ENCODE data around the gene SKAP1. TPM values are rescaled to one million over a fixed set of nuclear protein-coding genes. Genes with fewer than 3 reads are reported as not detected.

Gene SKAP1
- total RNA-seq, 1 donor from 2014 or later, result 0.38 TPM

- intact Hi-C loops (cut with DNase I), result no loop called here
- no peak for DNase-seq (ENCODE audit: missing footprints)
- ATAC-seq, result no peak
Observed at GRCh38 chr17:48179071-48179945, 250.7 kb downstream of the SKAP1 start.

- intact Hi-C loops (cut with DNase I), result no loop called here
- no peak for DNase-seq (ENCODE audit: missing footprints)
- ATAC-seq, result no peak
Observed at GRCh38 chr17:48178317-48178716, 251.7 kb downstream of the SKAP1 start.

GRCh38 chr17:48177816-48178215, 252.2 kb downstream of the SKAP1 start:
- intact Hi-C loops (cut with DNase I), result no loop called here
- ATAC-seq (no peak), DNase-seq (ENCODE audit: missing footprints) (no peak)

- intact Hi-C loops (cut with DNase I), result no loop called here
- DNase-seq (ENCODE audit: missing footprints), result no peak
- no peak for ATAC-seq
Observed at GRCh38 chr17:48176471-48176855, 253.6 kb downstream of the SKAP1 start.

GRCh38 chr17:48175692-48176470, 254.1 kb downstream of the SKAP1 start:
- DNase-seq (ENCODE audit: missing footprints) (no peak), ATAC-seq (no peak)
- intact Hi-C loops (cut with DNase I), result no loop called here

GRCh38 chr17:48174833-48175523, 255.0 kb downstream of the SKAP1 start:
- DNase-seq (ENCODE audit: missing footprints) (no peak), ATAC-seq (no peak)
- intact Hi-C loops (cut with DNase I), result no loop called here

- intact Hi-C loops (cut with DNase I), result no loop called here
- ATAC-seq (no peak), DNase-seq (ENCODE audit: missing footprints) (no peak)
Observed at GRCh38 chr17:48173191-48173984, 256.6 kb downstream of the SKAP1 start.

GRCh38 chr17:48169926-48170325, 260.1 kb downstream of the SKAP1 start:
- intact Hi-C loops (cut with DNase I), result no loop called here

GRCh38 chr17:48163809-48164208, 266.2 kb downstream of the SKAP1 start:
- DNase-seq (ENCODE audit: missing footprints), result no peak
- no peak for ATAC-seq
- intact Hi-C loops (cut with DNase I), result no loop called here

More at GRCh38 chr17:48169926-48170325, 260.1 kb downstream of the SKAP1 start:
- DNase-seq (ENCODE audit: missing footprints) (no peak), ATAC-seq (no peak)

GRCh38 chr17:48162946-48163506, 267.0 kb downstream of the SKAP1 start:
- intact Hi-C loops (cut with DNase I), result no loop called here

GRCh38 chr17:48162306-48162934, 267.6 kb downstream of the SKAP1 start:
- intact Hi-C loops (cut with DNase I), result no loop called here
- ATAC-seq (no peak), DNase-seq (ENCODE audit: missing footprints) (no peak)

More at GRCh38 chr17:48162946-48163506, 267.0 kb downstream of the SKAP1 start:
- DNase-seq (ENCODE audit: missing footprints) (no peak), ATAC-seq (no peak)

GRCh38 chr17:48161127-48161905, 268.7 kb downstream of the SKAP1 start:
- DNase-seq (ENCODE audit: missing footprints), result no peak
- intact Hi-C loops (cut with DNase I), result no loop called here
- ATAC-seq, result no peak

- ATAC-seq (no peak), DNase-seq (ENCODE audit: missing footprints) (no peak)
- intact Hi-C loops (cut with DNase I), result no loop called here
Observed at GRCh38 chr17:48160177-48161081, 269.6 kb downstream of the SKAP1 start.

- intact Hi-C loops (cut with DNase I), result no loop called here
- no peak for ATAC-seq
- DNase-seq (ENCODE audit: missing footprints), result no peak
Observed at GRCh38 chr17:48159232-48159631, 270.8 kb downstream of the SKAP1 start.

- ATAC-seq (no peak), DNase-seq (ENCODE audit: missing footprints) (no peak)
- intact Hi-C loops (cut with DNase I), result no loop called here
Observed at GRCh38 chr17:48155889-48156611, 274.0 kb downstream of the SKAP1 start.
